Epidermal melanocyte (primary cell): Measurements from ENCODE around the gene EMID1.
"Not testable (repeated sequence)": the region's sequence is repeated elsewhere in the genome, so short reads cannot be mapped to it uniquely, and the experiment has no call there.

Experiments
- DNase-seq: peaks from one replicate; pipeline ENCODE4 v3.0.0; 2011; ENCODE audit warnings: low spot score; ENCODE audit not compliant: insufficient read length

EMID1 gene

GRCh38 chr22:29230972-29231875 is 25.5 kb downstream of the EMID1 start:
- no peak for DNase-seq

- no peak for DNase-seq
Observed at GRCh38 chr22:29231971-29232959, 26.6 kb downstream of the EMID1 start.

DNA sequence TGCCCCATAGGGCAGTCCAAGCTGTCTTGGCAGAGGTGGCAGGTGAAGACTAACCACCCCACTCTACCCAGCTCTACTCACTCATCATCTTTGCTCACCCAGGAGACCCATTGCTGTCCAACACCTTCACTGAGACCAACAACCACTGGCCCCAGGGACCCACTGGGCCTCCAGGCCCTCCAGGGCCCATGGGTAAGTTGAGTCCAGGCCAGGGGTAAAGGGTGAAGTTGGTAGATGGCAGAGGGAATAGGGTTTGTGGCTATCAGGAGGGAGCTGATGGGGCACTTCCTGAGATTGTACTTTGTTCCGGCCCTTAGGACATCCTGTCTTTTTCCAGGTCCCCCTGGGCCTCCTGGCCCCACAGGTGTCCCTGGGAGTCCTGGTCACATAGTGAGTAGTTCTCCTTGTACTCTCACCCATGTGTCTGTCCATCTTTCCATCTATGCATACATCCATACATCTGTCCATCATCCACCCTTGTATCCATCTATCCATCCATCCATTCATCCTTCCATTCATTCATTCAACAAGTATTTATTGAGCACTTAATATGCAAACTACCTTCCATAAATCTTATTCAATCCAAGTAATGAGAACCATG is 27.7 kb downstream of the EMID1 start:
- no peak for DNase-seq

- DNase-seq, result not testable (repeated sequence)
Observed at GRCh38 chr22:29240481-29240880, 34.8 kb downstream of the EMID1 start.

DNA sequence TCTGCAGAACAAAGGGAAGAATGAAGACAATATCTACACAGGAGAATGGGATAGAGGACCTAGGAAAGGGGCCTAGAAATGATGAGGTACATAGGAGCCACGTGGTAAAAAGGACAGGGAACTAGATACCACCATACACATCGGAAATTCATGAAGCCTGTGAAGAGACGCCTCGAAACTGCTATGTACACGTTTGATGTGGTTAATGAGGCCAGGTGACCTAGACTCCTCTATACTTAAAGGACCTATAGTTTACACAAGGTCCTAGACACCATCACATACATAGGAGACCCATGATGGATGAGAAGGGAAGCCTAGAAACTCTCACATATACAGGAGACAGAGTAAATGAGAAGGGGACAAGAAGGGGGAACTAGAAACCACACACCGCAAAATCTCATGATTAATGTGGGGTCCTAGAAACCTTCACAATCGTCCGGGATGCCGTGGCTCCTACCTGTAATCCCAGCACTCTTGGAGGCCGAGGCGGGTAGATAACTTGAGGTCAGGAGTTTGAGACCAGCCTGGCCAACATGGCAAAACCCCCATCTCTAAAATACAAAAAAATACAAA is 38.3 kb downstream of the EMID1 start:
- no peak for DNase-seq

- peak; percentile 14 for DNase-seq
Observed at GRCh38 chr22:29244785-29245625, 39.3 kb downstream of the EMID1 start.

- DNase-seq, result peak; percentile 72
Observed at GRCh38 chr22:29245626-29246385, 40.1 kb downstream of the EMID1 start.

DNA sequence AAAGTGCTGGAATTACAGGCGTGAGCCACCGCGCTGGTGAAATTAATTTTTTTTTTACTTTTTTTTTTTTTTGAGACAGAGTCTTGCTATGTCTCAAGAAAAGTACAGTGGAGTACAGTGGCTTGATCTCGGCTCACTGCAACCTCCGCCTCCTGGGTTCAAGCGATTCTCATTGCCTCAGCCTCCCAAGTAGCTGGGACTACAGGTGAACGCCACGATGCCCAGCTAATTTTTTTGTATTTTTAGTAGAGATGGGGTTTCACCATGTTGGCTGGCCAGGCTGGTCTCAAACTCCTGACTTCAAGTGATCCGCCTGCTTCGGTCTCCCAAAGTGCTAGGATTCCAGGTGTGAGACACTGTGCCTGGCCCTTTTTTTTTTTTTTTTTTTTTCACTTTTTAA is 42.2 kb downstream of the EMID1 start:
- not testable (repeated sequence) for DNase-seq

DNA sequence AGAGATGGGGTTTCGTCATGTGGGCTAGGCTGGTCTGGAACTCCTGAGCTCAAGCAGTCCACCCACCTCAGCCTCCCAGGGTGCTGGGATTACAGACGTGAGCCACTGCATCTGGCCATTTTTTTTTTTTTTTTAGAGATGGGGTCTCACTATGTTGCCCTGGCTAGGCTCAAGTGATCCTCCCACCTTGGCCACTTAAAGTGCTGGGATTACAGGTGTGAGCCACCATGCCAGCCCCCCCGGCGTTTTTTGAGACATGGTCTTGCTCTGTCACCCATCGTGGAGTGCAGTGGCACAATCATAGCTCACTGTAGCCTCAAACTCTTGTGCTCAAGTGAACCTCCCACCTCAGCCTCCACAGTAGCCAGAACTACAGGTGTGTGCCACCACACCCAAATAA is 45.6 kb downstream of the EMID1 start:
- no peak for DNase-seq

DNA sequence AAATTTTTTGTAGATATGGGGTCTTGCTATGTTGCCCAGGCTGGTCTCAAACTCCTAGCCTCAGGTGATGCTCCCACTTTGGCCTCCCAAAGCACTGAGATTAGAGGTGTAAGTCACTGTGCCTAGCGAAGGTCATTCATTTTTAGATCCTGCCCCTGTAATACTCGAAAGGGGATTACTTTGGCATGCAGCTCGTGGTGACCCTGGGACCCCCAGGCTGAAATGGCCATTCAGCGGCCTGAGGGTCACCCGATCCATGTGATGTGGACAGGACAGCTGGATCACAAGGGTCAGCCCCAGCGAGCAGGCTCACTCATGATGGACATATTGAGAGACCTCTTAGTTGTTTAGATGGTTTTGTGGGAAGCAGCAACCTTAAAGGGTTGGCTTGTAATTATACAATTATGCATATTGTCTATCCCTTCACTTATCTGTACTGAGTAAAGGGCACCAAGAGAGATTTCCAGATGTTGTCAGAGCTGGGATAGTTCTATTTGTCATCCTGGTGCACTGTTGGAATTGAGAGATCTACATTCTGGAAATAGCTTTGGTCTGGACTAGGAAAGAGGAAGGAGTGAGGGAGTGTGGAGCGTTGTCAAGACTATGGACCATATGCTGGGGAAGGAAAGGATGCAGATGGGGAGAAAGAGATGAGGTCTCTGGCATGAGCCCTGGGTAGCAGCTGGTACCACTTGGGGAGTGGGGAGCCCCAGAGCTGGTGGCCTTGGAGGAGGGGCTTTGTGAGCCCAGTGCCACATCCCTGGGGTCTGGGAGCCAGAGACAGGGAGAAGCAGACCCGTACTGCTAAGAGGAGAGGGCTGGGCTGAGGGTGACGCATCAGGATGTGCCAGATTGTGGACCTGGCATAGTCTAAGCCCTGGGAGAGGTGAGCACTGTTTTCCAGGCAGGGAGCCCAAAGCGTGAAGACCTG is 46.5 kb downstream of the EMID1 start:
- DNase-seq, result no peak

GRCh38 chr22:29253561-29254285 is 48.0 kb downstream of the EMID1 start:
- DNase-seq, result no peak

GRCh38 chr22:29254286-29254660 is 48.6 kb downstream of the EMID1 start:
- DNase-seq, result no peak

GRCh38 chr22:29255064-29255621 is 49.4 kb downstream of the EMID1 start:
- DNase-seq, result no peak

DNA sequence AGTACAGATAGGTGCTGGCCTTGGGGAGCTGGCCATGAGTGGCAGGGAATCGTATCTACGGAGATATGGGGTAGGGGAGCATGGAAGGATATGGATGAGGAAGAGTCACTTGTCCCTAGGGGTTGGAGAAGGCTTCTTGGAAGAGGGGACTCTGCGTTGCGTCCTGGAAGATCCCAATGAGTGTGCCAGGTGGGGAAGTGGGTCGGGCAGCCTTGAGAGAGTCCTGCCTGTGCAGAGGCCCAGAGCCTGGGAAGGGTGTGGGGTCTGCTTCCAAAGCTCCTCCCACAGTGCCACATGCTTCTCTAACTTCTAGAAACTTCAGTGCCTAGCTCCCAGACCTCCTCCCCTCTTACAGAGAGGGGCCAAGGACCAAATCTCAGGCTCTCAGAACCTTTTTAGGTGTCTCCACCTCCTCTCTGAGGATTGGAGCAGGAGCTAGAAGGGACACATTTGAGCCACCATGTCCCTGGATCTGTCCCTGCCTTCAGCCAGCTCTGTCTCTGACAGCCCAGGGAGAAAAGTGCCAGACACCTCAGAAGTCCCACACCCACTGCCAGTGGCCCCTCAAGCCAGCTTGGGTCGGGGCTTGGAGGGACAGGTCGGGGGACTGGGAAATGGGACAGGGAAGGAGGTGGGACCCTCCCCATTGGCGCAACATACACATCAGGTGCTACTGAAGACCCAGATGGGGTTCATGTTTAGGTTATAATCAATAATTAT is 51.1 kb downstream of the EMID1 start:
- DNase-seq, result no peak

GRCh38 chr22:29257751-29258181 is 52.1 kb downstream of the EMID1 start:
- DNase-seq, result no peak

GRCh38 chr22:29258407-29259252 is 52.9 kb downstream of the EMID1 start:
- DNase-seq, result no peak
